Adrenal gland (tissue), 19 donors: Measurements from ENCODE around the gene EED. TPM values are rescaled to one million over a fixed set of nuclear protein-coding genes. Genes with fewer than 3 reads are reported as not detected.

Experiments
- DNase-seq, 7 donors: peaks; one replicate each; pipeline ENCODE4 v3.0.0-alpha.2; 2019 to 2020
- H3K27ac ChIP-seq, 5 donors: fragments of 200-600 bp; sonication (generic) in 4 of 5; 1 replicate in 3 of 5; 2 replicates in 2 of 5; pipeline versions ENCODE4 v1.5.1 to v1.8.0; 2016 to 2020; ENCODE audit warnings: mild to moderate bottlenecking in 1 of 5
- H3K27me3 ChIP-seq: fragments of 200-600 bp; 2 replicates; pipeline ENCODE4 v1.8.0; 2021
- H3K36me3 ChIP-seq, 2 donors: fragments of 200-600 bp; replicated peaks in 1 of 2; 1 replicate in 1 of 2; 2 replicates in 1 of 2; pipeline versions ENCODE4 v1.5.1 to v1.8.0; 2018 to 2022
- H3K4me1 ChIP-seq, 2 donors: fragments of 200-600 bp; replicated peaks in 1 of 2; 1 replicate in 1 of 2; 2 replicates in 1 of 2; pipeline versions ENCODE4 v1.5.1 to v1.8.0; 2018 to 2021
- H3K4me3 ChIP-seq, 4 donors: fragments of 200-600 bp; sonication (generic) in 3 of 4; one replicate each; pipeline ENCODE4 v1.5.1; 2016 to 2018
- H3K9me3 ChIP-seq, 3 donors: fragments of 200-600 bp; sonication (generic) in 1 of 3; replicated peaks in 1 of 3; 1 replicate in 2 of 3; 2 replicates in 1 of 3; pipeline versions ENCODE4 v1.5.1 to v1.8.0; 2016 to 2021
- CTCF ChIP-seq, 6 experiments: fragments of 450-650 bp in 4 of 6; fragments of 200-600 bp in 2 of 6; sonication (generic) in 1 of 6; IDR thresholded peaks; 1 replicate in 5 of 6; 2 replicates in 1 of 6; pipeline versions ENCODE4 v1.5.1 to v1.8.0; 2016 to 2021; ENCODE audit warnings: antibody characterized with exemption in 6 of 6, mild to moderate bottlenecking in 2 of 6, moderate library complexity in 1 of 6
- POLR2A ChIP-seq, 2 donors: fragments of 450-650 bp; IDR thresholded peaks; one replicate each; pipeline ENCODE4 v1.6.1; 2017; ENCODE audit warnings: antibody characterized with exemption in 2 of 2, mild to moderate bottlenecking in 2 of 2, moderate library complexity in 1 of 2
- WGBS, 4 donors: extraction: QIAGEN DNeasy Blood & Tissue Kit in 2 of 4; methylation state at CpG; one replicate each; pipeline versions ENCODE4 v1.1.5 to v1.1.7; 2013 to 2017; 5-methylcytosine and 5-hydroxymethylcytosine counted together
- intact Hi-C, 2 donors: fragments of 100-400 bp; cut with DNase I; formaldehyde crosslinking; loops; one replicate each; pipeline versions ENCODE4 v1.14.1 to v1.15.0; 2022 to 2023
- long read RNA-seq, 10 donors: library from polyadenylated mRNA in 3 of 10; unstranded in 2 of 10; stranded (forward) in 1 of 10; transcript quantifications; one replicate each; pipeline ENCODE4 v2.0.0 and lab custom pipeline, GENCODE V29; 2021 to 2026
- polyA plus RNA-seq, 3 donors: library from polyadenylated mRNA; stranded (reverse); fragments of 200-250 nt in 2 of 3; fragments of 350-450 nt in 1 of 3; fragmentation: Illumina TruSeq in 1 of 3; extraction: RNeasy Lipid Tissue Mini Kit (QIAGEN cat#74804) in 1 of 3; gene quantifications; one replicate each; pipeline ENCODE4 v1.2.3, GENCODE V29; 2013 to 2014
- total RNA-seq, 9 donors: library from RNA; depleted of rRNA in 4 of 9; stranded (reverse); fragments of >200 nt in 4 of 9; fragments of 120-200 nt in 1 of 9; fragmentation: NEBNext Ultra II Directional in 1 of 9; extraction: Animal tissue kit (Norgen Biotek cat#: 25700) in 1 of 9; gene quantifications; one replicate each; pipeline versions ENCODE4 v1.1.0 to v1.2.4, GENCODE V29; 2013 to 2023
- donor health status: healthy with polysubstance abuse.
- donor health status: Bipolar disorder and iron deficiency.
- donor health status: DM: yes; HTN: yes; CAD: no.
- donor health status: DM: no; HTN: no; CAD: no.
- donor health status: DM: no; HTN: no; CAD: no.
- donor health status: DM: yes; HTN: yes; CAD: no.

Gene EED, protein sequence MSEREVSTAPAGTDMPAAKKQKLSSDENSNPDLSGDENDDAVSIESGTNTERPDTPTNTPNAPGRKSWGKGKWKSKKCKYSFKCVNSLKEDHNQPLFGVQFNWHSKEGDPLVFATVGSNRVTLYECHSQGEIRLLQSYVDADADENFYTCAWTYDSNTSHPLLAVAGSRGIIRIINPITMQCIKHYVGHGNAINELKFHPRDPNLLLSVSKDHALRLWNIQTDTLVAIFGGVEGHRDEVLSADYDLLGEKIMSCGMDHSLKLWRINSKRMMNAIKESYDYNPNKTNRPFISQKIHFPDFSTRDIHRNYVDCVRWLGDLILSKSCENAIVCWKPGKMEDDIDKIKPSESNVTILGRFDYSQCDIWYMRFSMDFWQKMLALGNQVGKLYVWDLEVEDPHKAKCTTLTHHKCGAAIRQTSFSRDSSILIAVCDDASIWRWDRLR
- total RNA-seq (10 to 100 TPM in 7 of 9 donors, 1 to 10 TPM in 2; 8.5 to 21.6 (median 16.0) TPM), polyA plus RNA-seq (10 to 100 TPM; 13.9 to 17.7 (median 17.4) TPM)
- long read RNA-seq, donor 1, transcript EED-201 (12 exons, 2,223 nt): major isoform, 9 of 24 reads
- long read RNA-seq, donor 1, partial matches to known transcripts: 13 of 24 reads
- long read RNA-seq, donor 1, other reads (novel, unspliced or antisense): 0 of 24 reads
- long read RNA-seq, donor 2, partial matches to known transcripts: 0 of 4 reads
- long read RNA-seq, donor 2, other reads (novel, unspliced or antisense): 0 of 4 reads
- long read RNA-seq, donor 3, partial matches to known transcripts: 0 of 5 reads
- long read RNA-seq, donor 3, other reads (novel, unspliced or antisense): 0 of 5 reads
- long read RNA-seq, donor 4, partial matches to known transcripts: 0 of 1 reads
- long read RNA-seq, donor 4, other reads (novel, unspliced or antisense): 0 of 1 reads
- long read RNA-seq, donor 5, transcript EED-201 (12 exons, 2,223 nt): major isoform, 15 of 19 reads
- long read RNA-seq, donor 5, partial matches to known transcripts: 0 of 19 reads
- long read RNA-seq, donor 5, other reads (novel, unspliced or antisense): 4 of 19 reads
- long read RNA-seq, donor 6, partial matches to known transcripts: 2 of 6 reads
- long read RNA-seq, donor 6, other reads (novel, unspliced or antisense): 1 of 6 reads
- long read RNA-seq, donor 7, partial matches to known transcripts: 0 of 2 reads
- long read RNA-seq, donor 7, other reads (novel, unspliced or antisense): 0 of 2 reads
- long read RNA-seq, donor 8, transcript EED-201 (12 exons, 2,223 nt): major isoform, 8 of 9 reads
- long read RNA-seq, donor 8, partial matches to known transcripts: 0 of 9 reads
- long read RNA-seq, donor 8, other reads (novel, unspliced or antisense): 0 of 9 reads
- long read RNA-seq, donor 9, partial matches to known transcripts: 7 of 10 reads
- long read RNA-seq, donor 9, other reads (novel, unspliced or antisense): 0 of 10 reads
- long read RNA-seq, donor 10, partial matches to known transcripts: 0 of 6 reads
- long read RNA-seq, donor 10, other reads (novel, unspliced or antisense): 0 of 6 reads

- Histone ChIP-seq H3K9me3 (no peaks in the 10 kb centered on the region), H3K27ac (peak within 1 kb of the TSS; percentile 76 to 100 (median 96)), H3K4me3 (peak within 1 kb of the TSS; percentile 50 to 99 (median 94)), H3K36me3 (no peaks in the 10 kb centered on the region), H3K27me3 (no peaks in the 10 kb centered on the region), H3K4me1 (peaks cover 0 to 46% of the 10 kb centered on the region in 2 donors)
- TF ChIP-seq CTCF (IDR thresholded peaks at IDR 0.05) (peak in 4 of 6 experiments; percentile 2 to 29 (median 20)), POLR2A (IDR thresholded peaks at IDR 0.05) (peak; percentile 56 to 66)
- 0 to 1% (median 0%) methylated on average over 34 to 64 of the region's 64 CpGs for WGBS, 4 donors
- intact Hi-C loops: no loop called here
- DNase-seq: peak; percentile 93 to 96 (median 95)
Measured at GRCh38 chr11:86244522-86245368, at the start of gene EED. Gene EED, plus strand, starts transcription at chr11:86244753. Its CDS starts 477 bp downstream, at chr11:86245230.

DNA sequence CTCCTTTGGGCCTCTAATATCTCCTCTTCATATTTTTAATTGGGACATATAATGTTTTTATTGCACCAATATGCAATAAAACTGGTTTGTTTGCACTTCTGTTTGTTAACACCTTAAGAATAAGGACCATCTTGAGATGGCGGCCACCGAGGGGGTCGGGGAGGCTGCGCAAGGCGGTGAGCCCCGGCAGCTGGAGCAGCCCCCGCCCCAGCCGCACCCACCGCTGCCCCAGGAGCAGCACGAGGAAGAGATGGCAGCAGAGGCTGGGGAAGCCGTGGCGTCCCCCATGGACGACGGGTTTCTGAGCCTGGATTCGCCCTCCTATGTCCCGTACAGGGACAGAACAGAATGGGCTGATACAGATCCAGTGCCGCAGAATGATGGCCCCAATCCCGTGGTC, 49.6 kb upstream of the EED start:
- peaks cover 0 to 18% of the 10 kb centered on the region in 2 donors for H3K4me1 ChIP-seq
- no peak for TF ChIP-seq POLR2A (IDR thresholded peaks at IDR 0.05)
- no peak for TF ChIP-seq CTCF (IDR thresholded peaks at IDR 0.05)
- no peaks in the 10 kb centered on the region for H3K9me3 ChIP-seq
- WGBS, 4 donors: 85 to 93% (median 88%) methylated on average over 18 of the region's 18 CpGs
- H3K27me3 ChIP-seq: no peaks in the 10 kb centered on the region
- no peak for DNase-seq
- intact Hi-C loops: loop anchor here (5.0 to 10.0 kb wide), 3 partner anchors 150 to 250 kb away; no protein-coding TSS in a partner anchor
- no peak overlapping the region for H3K27ac ChIP-seq
- H3K36me3 ChIP-seq: no peaks in the 10 kb centered on the region
- no peak overlapping the region for H3K4me3 ChIP-seq

DNA sequence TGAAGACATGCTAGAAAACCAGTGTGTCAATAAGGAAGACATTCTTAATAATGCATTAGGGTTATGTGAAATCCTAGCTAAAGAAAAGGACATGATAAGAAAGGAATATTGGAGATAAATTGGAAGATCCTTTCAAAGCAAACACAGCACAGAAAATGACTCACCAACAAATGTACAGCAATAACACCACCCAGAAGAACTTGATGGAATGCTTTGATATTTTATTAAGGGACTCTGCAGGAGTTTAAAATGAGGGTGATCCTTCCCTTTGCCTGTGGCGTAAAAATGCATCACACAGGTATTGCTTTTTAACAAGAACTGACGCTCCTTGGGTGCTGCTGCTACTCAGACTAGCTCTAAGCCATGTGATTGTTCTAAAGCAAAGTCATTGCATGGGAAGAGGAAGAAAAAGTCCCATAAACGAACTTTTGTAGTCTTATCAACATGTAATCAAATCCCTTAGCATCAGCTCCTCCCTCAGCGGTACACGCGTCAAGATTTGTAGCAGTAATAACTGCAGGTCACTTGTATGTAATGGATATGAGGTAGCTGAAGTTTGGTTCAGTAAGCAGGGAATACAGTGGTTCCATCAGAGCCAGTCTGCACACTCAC, 48.4 kb upstream of the EED start:
- WGBS, 4 donors: 59 to 74% (median 65%) methylated on average over 6 of the region's 6 CpGs
- Histone ChIP-seq H3K27ac (no peak overlapping the region), H3K4me3 (no peak overlapping the region), H3K36me3 (no peaks in the 10 kb centered on the region), H3K9me3 (no peaks in the 10 kb centered on the region), H3K27me3 (no peaks in the 10 kb centered on the region), H3K4me1 (peaks cover 0 to 18% of the 10 kb centered on the region in 2 donors)
- no peak for TF ChIP-seq POLR2A (IDR thresholded peaks at IDR 0.05)
- no peak for TF ChIP-seq CTCF (IDR thresholded peaks at IDR 0.05)
- no peak for DNase-seq
- intact Hi-C loops: loop anchor here (5.0 to 10.0 kb wide), 3 partner anchors 151 to 251 kb away; no protein-coding TSS in a partner anchor
